HepG2 (cell line): ENCODE results near the gene FUZ. TPM values are rescaled to one million over a fixed set of nuclear protein-coding genes. Genes with fewer than 3 reads are reported as not detected.

Experiments
- ATF1 ChIP-seq: IDR thresholded peaks from 2 replicates; pipeline ENCODE4 v1.6.1; 2016; ENCODE audit warnings: mild to moderate bottlenecking, control low read depth
- CBX5 ChIP-seq: sonication (generic); formaldehyde crosslinking; IDR thresholded peaks from 2 replicates; pipeline ENCODE4 v1.4.0; 2020; ENCODE audit warnings: missing genetic modification reagents, borderline replicate concordance
- CEBPB ChIP-seq: IDR thresholded peaks from 2 replicates; pipeline ENCODE4 v1.6.1; 2011; ENCODE audit warnings: low read depth, low read length, improper control_type of control experiment, borderline replicate concordance
- CEBPG ChIP-seq: IDR thresholded peaks from 2 replicates; pipeline ENCODE4 v1.6.1; 2016
- CREM ChIP-seq, 2 experiments: sonication (generic) in 1 of 2; formaldehyde crosslinking in 1 of 2; IDR thresholded peaks; 2 replicates each; pipeline versions ENCODE4 v1.4.0 to v1.6.1; 2016 to 2020; ENCODE audit warnings: antibody characterized with exemption in 1 of 2, mild to moderate bottlenecking in 1 of 2, missing genetic modification reagents in 1 of 2
- HDAC1 ChIP-seq: sonication (generic); formaldehyde crosslinking; IDR thresholded peaks from 2 replicates; pipeline ENCODE4 v1.5.1; 2020; ENCODE audit warnings: mild to moderate bottlenecking, missing genetic modification reagents
- KLF11 ChIP-seq: IDR thresholded peaks from 2 replicates; pipeline ENCODE4 v1.6.1; 2016; ENCODE audit warnings: missing compliant biosample characterization
- MEIS1 ChIP-seq: sonication (generic); formaldehyde crosslinking; IDR thresholded peaks from 2 replicates; pipeline ENCODE4 v1.9.0; 2021; ENCODE audit warnings: mild to moderate bottlenecking, missing genetic modification reagents, moderate library complexity, borderline replicate concordance
- MTF1 ChIP-seq: sonication (generic); formaldehyde crosslinking; IDR thresholded peaks from 2 replicates; pipeline ENCODE4 v1.5.0; 2020; ENCODE audit warnings: missing genetic modification reagents
- NFYB ChIP-seq: sonication (generic); formaldehyde crosslinking; IDR thresholded peaks from 2 replicates; pipeline ENCODE4 v1.4.0; 2020; ENCODE audit warnings: missing genetic modification reagents
- NONO ChIP-seq, 2 experiments: fragments of 450-650 bp in 1 of 2; sonication (generic) in 1 of 2; formaldehyde crosslinking in 1 of 2; IDR thresholded peaks in 1 of 2; conservative IDR thresholded peaks in 1 of 2; 2 replicates each; pipeline versions ENCODE4 v1.6.1 to v1.8.0; 2017 to 2022; ENCODE audit warnings: mild to moderate bottlenecking in 1 of 2, missing genetic modification reagents in 1 of 2, moderate library complexity in 1 of 2
- RFXAP ChIP-seq: sonication (generic); formaldehyde crosslinking; IDR thresholded peaks from 2 replicates; pipeline ENCODE4 v1.4.0; 2020; ENCODE audit warnings: missing genetic modification reagents, borderline replicate concordance
- SP2 ChIP-seq: sonication (generic); formaldehyde crosslinking; IDR thresholded peaks from 2 replicates; pipeline ENCODE4 v1.5.1; 2020; ENCODE audit warnings: mild to moderate bottlenecking, missing genetic modification reagents
- TAF1 ChIP-seq: sonication (generic); formaldehyde crosslinking; IDR thresholded peaks from 2 replicates; pipeline ENCODE4 v1.4.0; 2020; ENCODE audit warnings: missing genetic modification reagents
- TBX2 ChIP-seq: sonication (generic); formaldehyde crosslinking; IDR thresholded peaks from 2 replicates; pipeline ENCODE4 v1.5.0; 2020; ENCODE audit warnings: missing genetic modification reagents, mild to moderate bottlenecking, borderline replicate concordance
- ZBTB3 ChIP-seq: sonication (generic); formaldehyde crosslinking; IDR thresholded peaks from 2 replicates; pipeline ENCODE4 v1.4.0; 2020; ENCODE audit warnings: low read depth, mild to moderate bottlenecking, moderate library complexity, missing genetic modification reagents, borderline replicate concordance
- ZFP82 ChIP-seq: sonication (generic); formaldehyde crosslinking; IDR thresholded peaks from 2 replicates; pipeline ENCODE4 v1.5.1; 2020; ENCODE audit warnings: mild to moderate bottlenecking, missing genetic modification reagents, borderline replicate concordance
- ZFX ChIP-seq: sonication (generic); formaldehyde crosslinking; IDR thresholded peaks from 2 replicates; pipeline ENCODE4 v1.4.0; 2020; ENCODE audit warnings: mild to moderate bottlenecking, low read depth, missing genetic modification reagents, moderate library complexity
- ZMYM3 ChIP-seq: sonication (generic); formaldehyde crosslinking; IDR thresholded peaks from 2 replicates; pipeline ENCODE4 v1.5.1; 2020; ENCODE audit warnings: mild to moderate bottlenecking, missing genetic modification reagents
- ZNF251 ChIP-seq: sonication (generic); formaldehyde crosslinking; IDR thresholded peaks from 2 replicates; pipeline ENCODE4 v1.9.0; 2021; ENCODE audit warnings: mild to moderate bottlenecking, missing genetic modification reagents
- ZNF292 ChIP-seq: sonication (generic); formaldehyde crosslinking; IDR thresholded peaks from 2 replicates; pipeline ENCODE4 v1.8.1; 2022; ENCODE audit warnings: mild to moderate bottlenecking, low read depth, missing genetic modification reagents, borderline replicate concordance
- ZNF317 ChIP-seq: sonication (generic); formaldehyde crosslinking; IDR thresholded peaks from 2 replicates; pipeline ENCODE4 v1.5.0; 2020; ENCODE audit warnings: mild to moderate bottlenecking, missing genetic modification reagents
- ZNF335 ChIP-seq: sonication (generic); formaldehyde crosslinking; IDR thresholded peaks from 2 replicates; pipeline ENCODE4 v1.4.0; 2020; ENCODE audit warnings: missing genetic modification reagents
- ZNF547 ChIP-seq: sonication (generic); formaldehyde crosslinking; IDR thresholded peaks from 2 replicates; pipeline ENCODE4 v1.5.1; 2020; ENCODE audit warnings: mild to moderate bottlenecking, missing genetic modification reagents
- ZNF574 ChIP-seq: sonication (generic); formaldehyde crosslinking; IDR thresholded peaks from 2 replicates; pipeline ENCODE4 v1.4.0; 2020; ENCODE audit warnings: missing genetic modification reagents
- polyA plus RNA-seq, 8 experiments: library from polyadenylated mRNA; depleted of rRNA in 3 of 8; stranded (reverse) in 7 of 8; unstranded in 1 of 8; fragments of >200 nt; fragmentation: Illumina TruSeq in 4 of 8; extraction: Trizol in 4 of 8; gene quantifications; 2 replicates each; pipeline versions ENCODE4 v1.2.1 to v1.2.3, GENCODE V29; 2011 to 2016; ENCODE audit warnings: low read depth in 4 of 8, missing spikeins in 1 of 8, mixed read lengths in 1 of 8; ENCODE audit not compliant: insufficient read depth in 1 of 8
- total RNA-seq, 5 experiments: library from RNA; depleted of rRNA; stranded (reverse); fragments of >200 nt; fragmentation: Illumina TruSeq; extraction: Trizol; gene quantifications; 2 replicates each; pipeline ENCODE4 v1.2.3, GENCODE V29; 2016; ENCODE audit warnings: low read depth in 1 of 5
- TF ChIP-seq, protein P1 (sequence below): sonication (generic); formaldehyde crosslinking; IDR thresholded peaks from 2 replicates; pipeline ENCODE4 v1.8.0; 2022; ENCODE audit warnings: mild to moderate bottlenecking, missing genetic modification reagents, borderline replicate concordance

The FUZ gene
- total and polyA plus RNA-seq, 2 of the 13 experiments (the other 11 are each of a cell fraction or from before 2014, with no cell fraction given), result 0.08 TPM; not detected in 1

DNA sequence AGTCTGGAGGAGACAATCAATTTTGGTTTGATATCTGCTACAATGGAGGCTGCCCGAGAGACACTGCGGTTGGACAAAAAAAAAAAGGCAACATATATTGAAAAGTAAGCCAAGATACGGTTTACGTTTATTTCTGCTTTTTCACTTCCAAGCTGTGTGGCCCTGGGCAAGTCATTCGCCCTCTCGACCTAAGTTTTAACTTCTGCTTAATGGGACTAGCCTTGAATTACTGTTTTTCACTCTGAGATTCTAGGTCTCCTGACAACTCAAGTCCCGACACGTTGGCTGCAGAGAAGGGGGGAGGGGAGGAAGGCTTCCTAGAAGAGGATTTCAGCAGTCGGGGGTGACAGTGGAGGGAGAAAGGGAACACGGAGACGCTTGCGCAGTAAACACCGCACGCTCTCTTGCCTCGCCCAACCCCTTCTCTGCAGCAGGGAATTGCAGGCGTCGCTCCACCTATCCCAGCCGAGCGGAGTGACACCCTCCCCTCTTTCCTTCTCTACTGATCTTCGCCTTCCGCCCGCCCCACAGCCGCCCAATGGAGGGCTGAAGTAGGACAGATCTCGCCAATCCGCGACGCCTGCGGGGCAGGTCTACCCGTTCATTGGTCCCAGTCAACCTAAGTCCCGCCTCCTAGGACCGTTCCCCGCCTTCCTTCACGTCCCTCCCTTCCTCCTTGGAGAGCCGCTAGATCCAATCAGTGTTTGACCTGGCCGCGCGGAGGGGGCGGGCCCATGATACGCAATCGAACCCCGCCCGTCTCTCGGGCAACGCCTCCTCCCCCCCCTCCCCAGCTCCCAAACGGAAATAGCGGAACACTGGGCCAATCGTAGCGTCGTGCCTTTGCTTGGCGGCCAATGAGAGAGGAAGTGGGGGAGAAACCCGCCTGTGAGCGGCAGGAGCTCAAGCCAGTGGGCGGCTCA lies 46.8 kb downstream of the FUZ start (continued):
- TF ChIP-seq CBX5 (CRISPR knock-in tag), result 0 out of 2 replicates have a peak, but pooled peaks have one; percentile 25
- no peak for TF ChIP-seq ZBTB3 (CRISPR knock-in tag)
- 0 out of 2 replicates have a peak, but pooled peaks have one; percentile 33 for TF ChIP-seq MEIS1
- peak; percentile 97 for TF ChIP-seq ZMYM3 (CRISPR knock-in tag)
- TF ChIP-seq CEBPB, result peak; percentile 42; the same call in 1 of the 2 replicates
- TF ChIP-seq ZFP82 (CRISPR knock-in tag), result peak; percentile 88; the same call in 1 of the 2 replicates
- TF ChIP-seq ZNF574 (CRISPR knock-in tag), result 0 out of 2 replicates have a peak, but pooled peaks have one; percentile 14
- peak; percentile 93 for TF ChIP-seq SP2 (CRISPR knock-in tag)
- peak; percentile 37; the same call in 1 of the 2 replicates for TF ChIP-seq ZFX
- TF ChIP-seq CREM (IDR thresholded peaks at IDR 0.05), result peak; percentile 85
- no peak for TF ChIP-seq CREM (CRISPR knock-in tag; IDR thresholded peaks at IDR 0.05)
- TF ChIP-seq, protein P1, sequence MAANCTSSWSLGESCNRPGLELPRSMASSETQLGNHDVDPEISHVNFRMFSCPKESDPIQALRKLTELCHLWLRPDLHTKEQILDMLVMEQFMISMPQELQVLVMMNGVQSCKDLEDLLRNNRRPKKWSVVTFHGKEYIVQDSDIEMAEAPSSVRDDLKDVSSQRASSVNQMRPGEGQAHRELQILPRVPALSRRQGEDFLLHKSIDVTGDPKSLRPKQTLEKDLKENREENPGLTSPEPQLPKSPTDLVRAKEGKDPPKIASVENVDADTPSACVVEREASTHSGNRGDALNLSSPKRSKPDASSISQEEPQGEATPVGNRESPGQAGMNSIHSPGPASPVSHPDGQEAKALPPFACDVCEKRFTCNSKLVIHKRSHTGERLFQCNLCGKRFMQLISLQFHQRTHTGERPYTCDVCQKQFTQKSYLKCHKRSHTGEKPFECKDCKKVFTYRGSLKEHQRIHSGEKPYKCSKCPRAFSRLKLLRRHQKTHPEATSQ, result no peak
- peak; percentile 98 for TF ChIP-seq NFYB (CRISPR knock-in tag)
- no peak for TF ChIP-seq ZNF251 (CRISPR knock-in tag)
- no peak for TF ChIP-seq MTF1
- TF ChIP-seq ZNF317, result no peak
- peak; percentile 89 for TF ChIP-seq ATF1
- no peak for TF ChIP-seq ZNF547 (CRISPR knock-in tag)
- peak; percentile 44; the same call in 1 of the 2 replicates for TF ChIP-seq CEBPG
- TF ChIP-seq TBX2 (CRISPR knock-in tag), result peak; percentile 61
- no peak for TF ChIP-seq NONO (IDR thresholded peaks at IDR 0.05)
- TF ChIP-seq NONO (CRISPR knock-in tag; conservative IDR thresholded peaks at IDR 0.05), result peak; percentile 55; the same call in 1 of the 2 replicates
- TF ChIP-seq TAF1 (CRISPR knock-in tag), result peak; percentile 49; the same call in 1 of the 2 replicates
- 0 out of 2 replicates have a peak, but pooled peaks have one; percentile 13 for TF ChIP-seq KLF11 (CRISPR knock-in tag)
- TF ChIP-seq RFXAP, result 0 out of 2 replicates have a peak, but pooled peaks have one; percentile 39
- TF ChIP-seq ZNF335, result no peak
- TF ChIP-seq HDAC1 (CRISPR knock-in tag), result peak; percentile 64; the same call in 1 of the 2 replicates
- 0 out of 2 replicates have a peak, but pooled peaks have one; percentile 39 for TF ChIP-seq ZNF292 (CRISPR knock-in tag)
